HG03342 (cell line): ENCODE results near the gene TMEM9.
A peak's percentile ranks its signal among the peaks of the same experiment; 100 is the strongest.
"Not testable (repeated sequence)": the region's sequence is repeated elsewhere in the genome, so short reads cannot be mapped to it uniquely, and the experiment has no call there.

Experiments used
- ATAC-seq: cut with Tn5 transposase; IDR thresholded peaks from one replicate; pipeline ENCODE4 v1.9.1; 2021; ENCODE audit warnings: mild to moderate bottlenecking, moderate library complexity; ENCODE audit not compliant: unreplicated experiment

The TMEM9 gene

GRCh38 chr1:201175820-201176500, 21.7 kb upstream of the TMEM9 start:
- ATAC-seq, result no peak

- no peak for ATAC-seq
These were observed 19.5 kb upstream of the TMEM9 start for GRCh38 chr1:201173736-201174135.

- no peak for ATAC-seq
These were observed 18.8 kb upstream of the TMEM9 start for GRCh38 chr1:201172999-201173610.

- ATAC-seq, result no peak
These were observed 18.1 kb upstream of the TMEM9 start for GRCh38 chr1:201172326-201172725.

- peak; percentile 45 for ATAC-seq
These were observed 17.1 kb upstream of the TMEM9 start for GRCh38 chr1:201171063-201172036.

- ATAC-seq, result peak; percentile 88
These were observed 16.3 kb upstream of the TMEM9 start for GRCh38 chr1:201170533-201171062.

GRCh38 chr1:201169971-201170532, 15.8 kb upstream of the TMEM9 start:
- no peak for ATAC-seq

- ATAC-seq, result no peak
These were observed 14.9 kb upstream of the TMEM9 start for GRCh38 chr1:201169203-201169602.

- ATAC-seq, result no peak
These were observed 13.0 kb upstream of the TMEM9 start for GRCh38 chr1:201167041-201167991.

GRCh38 chr1:201164645-201165044, 10.4 kb upstream of the TMEM9 start:
- ATAC-seq, result no peak

GRCh38 chr1:201163707-201164106, 9.4 kb upstream of the TMEM9 start:
- no peak for ATAC-seq

GRCh38 chr1:201163036-201163435, 8.8 kb upstream of the TMEM9 start:
- not testable (repeated sequence) for ATAC-seq

GRCh38 chr1:201157949-201158348, 3.7 kb upstream of the TMEM9 start:
- no peak for ATAC-seq

- no peak for ATAC-seq
These were observed 2.5 kb upstream of the TMEM9 start for GRCh38 chr1:201156819-201157218.

- ATAC-seq, result no peak
These were observed 2.1 kb upstream of the TMEM9 start for GRCh38 chr1:201156346-201156745.

- no peak for ATAC-seq
These were observed 1.1 kb upstream of the TMEM9 start for GRCh38 chr1:201155354-201155753.

- peak; percentile 70 for ATAC-seq
These were observed 543 bp downstream of the TMEM9 start for GRCh38 chr1:201153474-201154388.

GRCh38 chr1:201149400-201149799, 4.9 kb downstream of the TMEM9 start:
- ATAC-seq, result no peak
